PC-3 (cell line): ENCODE results near the gene AKAP9. TPM values are rescaled to one million over a fixed set of nuclear protein-coding genes. Genes with fewer than 3 reads are reported as not detected.
"Not testable (repeated sequence)": the region's sequence is repeated elsewhere in the genome, so short reads cannot be mapped to it uniquely, and the experiment has no call there.

Source experiments
- ATAC-seq: fragments of 200-7000 bp; cut with Tn5 transposase; 2 replicates; pipeline ENCODE4 v1.9.1; 2020; ENCODE audit warnings: mild to moderate bottlenecking, moderate library complexity
- BruUV-seq: library from RNA; stranded (reverse); fragments of 400-500 nt; replicated peaks from 2 replicates; lab custom pipeline; 2021; lab: Mats Ljungman, UMichigan
- CTCF ChIA-PET: fragments of 300-600 bp; sonication (Branson Sonifier 250); formaldehyde crosslinking; loops from one replicate; lab custom pipeline; 2022; ENCODE audit warnings: antibody characterized with exemption; lab: Charles Lee
- POLR2A ChIA-PET: fragments of 300-600 bp; sonication (Branson Sonifier 250); formaldehyde crosslinking; loops from one replicate; lab custom pipeline; 2022; ENCODE audit warnings: antibody characterized with exemption; ENCODE audit not compliant: unreplicated experiment; lab: Charles Lee
- DNase-seq: peaks from one replicate; pipeline ENCODE4 v3.0.0-alpha.2; 2015
- H2AFZ ChIP-seq: fragments of 300-600 bp; sonication (generic); 2 replicates; pipeline ENCODE4 v1.6.0; 2016; ENCODE audit warnings: antibody characterized with exemption, low read length
- H3F3A ChIP-seq: fragments of 300-600 bp; sonication (generic); one replicate; pipeline ENCODE4 v1.6.0; 2017; ENCODE audit warnings: antibody characterized with exemption, low read length, control low read depth, mild to moderate bottlenecking; ENCODE audit not compliant: unreplicated experiment
- H3K27ac ChIP-seq: fragments of 300-600 bp; sonication (generic); 2 replicates; pipeline ENCODE4 v1.5.1; 2016; ENCODE audit warnings: mild to moderate bottlenecking, low read length
- H3K27me3 ChIP-seq: fragments of 300-600 bp; sonication (generic); 2 replicates; pipeline ENCODE4 v1.6.1; 2016; ENCODE audit warnings: low read length, mixed read lengths
- H3K36me3 ChIP-seq: fragments of 300-600 bp; sonication (generic); 2 replicates; pipeline ENCODE4 v1.6.1; 2016; ENCODE audit warnings: low read depth, mixed run types, low read length, mixed read lengths
- H3K4me1 ChIP-seq: fragments of 300-600 bp; sonication (generic); 2 replicates; pipeline ENCODE4 v1.5.1; 2016; ENCODE audit warnings: low read length; ENCODE audit not compliant: insufficient read depth
- H3K4me2 ChIP-seq: fragments of 300-600 bp; sonication (generic); 2 replicates; pipeline ENCODE4 v1.6.0; 2016; ENCODE audit warnings: low read length
- H3K4me3 ChIP-seq: fragments of 300-600 bp; sonication (generic); 2 replicates; pipeline ENCODE4 v1.5.1; 2016; ENCODE audit warnings: mild to moderate bottlenecking, low read length, mixed read lengths
- H3K79me2 ChIP-seq: fragments of 300-600 bp; sonication (generic); 2 replicates; pipeline ENCODE4 v1.6.1; 2017; ENCODE audit warnings: low read length, mixed read lengths
- H3K9ac ChIP-seq: fragments of 300-600 bp; sonication (generic); 2 replicates; pipeline ENCODE4 v1.6.0; 2016; ENCODE audit warnings: mild to moderate bottlenecking, low read length
- H3K9me2 ChIP-seq: fragments of 300-600 bp; sonication (generic); replicated peaks from 2 replicates; pipeline ENCODE4 v1.6.1; 2016; ENCODE audit warnings: mixed run types, low read length, mixed read lengths
- H3K9me3 ChIP-seq: fragments of 300-600 bp; sonication (generic); 2 replicates; pipeline ENCODE4 v1.6.1; 2016; ENCODE audit warnings: low read length, mixed read lengths
- H4K20me1 ChIP-seq: fragments of 300-600 bp; sonication (generic); 2 replicates; pipeline ENCODE4 v1.6.1; 2016; ENCODE audit warnings: low read length, mixed read lengths
- CTCF ChIP-seq: fragments of 300-600 bp; sonication (generic); conservative IDR thresholded peaks from 2 replicates; pipeline ENCODE4 v1.5.1; 2017; ENCODE audit warnings: antibody characterized with exemption, low read depth, mild to moderate bottlenecking, low read length
- EZH2 ChIP-seq: fragments of 300-600 bp; sonication (generic); IDR thresholded peaks from one replicate; pipeline ENCODE4 v1.6.1; 2017; ENCODE audit warnings: antibody characterized with exemption, mild to moderate bottlenecking, low read length; ENCODE audit not compliant: unreplicated experiment
- EZH2phosphoT487 ChIP-seq: fragments of 300-600 bp; sonication (generic); IDR thresholded peaks from 2 replicates; pipeline ENCODE4 v1.6.1; 2018; ENCODE audit warnings: mild to moderate bottlenecking, antibody characterized with exemption, low read length, borderline replicate concordance
- intact Hi-C: fragments of 100-400 bp; cut with micrococcal nuclease; formaldehyde crosslinking; loops from 2 replicates; pipeline ENCODE4 v1.9.0; 2023
- total RNA-seq: library from RNA; depleted of rRNA; stranded (reverse); fragments of >200 nt; gene quantifications from 2 replicates; pipeline ENCODE4 v1.2.3, GENCODE V29; 2014

AKAP9 gene
- total RNA-seq, 1 experiment from 2014 or later: 24.9 TPM

- BruUV-seq: no TSS peak
- H3K27ac ChIP-seq: peak overlapping the region; percentile 19
- peak; percentile 86 for DNase-seq
- ATAC-seq: peak; percentile 87
- no peaks in the 10 kb centered on the region for H3K27me3 ChIP-seq
- CTCF ChIA-PET: no interaction called here
- H3K9ac ChIP-seq: no peak overlapping the region
- intact Hi-C loops: no loop called here
- no peaks in the 10 kb centered on the region for H3K79me2 ChIP-seq
- no peaks in the 10 kb centered on the region for H4K20me1 ChIP-seq
- H3K9me2 ChIP-seq: no peaks in the 10 kb centered on the region
- POLR2A ChIA-PET: interaction anchor here (0.6 kb wide), 1 partner anchor 1089 kb away, joined by 14 read pairs; no protein-coding TSS in a partner anchor
- no peaks in the 10 kb centered on the region for H3F3A ChIP-seq
- TF ChIP-seq EZH2 (no peak), EZH2phosphoT487 (no peak), CTCF (no peak)
- H3K9me3 ChIP-seq: no peaks in the 10 kb centered on the region
- peaks cover 23% of the 10 kb centered on the region for H3K4me1 ChIP-seq
- H3K36me3 ChIP-seq: no peaks in the 10 kb centered on the region
- peak overlapping the region; percentile 54 for H3K4me2 ChIP-seq
- H2AFZ ChIP-seq: 0 out of 2 replicates have a peak overlapping the region, but pooled peaks have one; percentile 35
- no peak overlapping the region for H3K4me3 ChIP-seq
Measured at GRCh38 chr7:91892821-91893340, 47.8 kb upstream of the AKAP9 start.

- H3K4me1 ChIP-seq: peaks cover 31% of the 10 kb centered on the region
- H3K9me2 ChIP-seq, H2AFZ ChIP-seq, H3F3A ChIP-seq, H3K79me2 ChIP-seq, H4K20me1 ChIP-seq, H3K9me3 ChIP-seq, CTCF ChIA-PET, H3K27ac ChIP-seq, DNase-seq, BruUV-seq, H3K9ac ChIP-seq, H3K36me3 ChIP-seq, intact Hi-C loops, H3K27me3 ChIP-seq, ATAC-seq, H3K4me3 ChIP-seq: not testable (repeated sequence)
- H3K4me2 ChIP-seq: peak overlapping the region; percentile 54
- POLR2A ChIA-PET: interaction anchor here (0.6 kb wide), 1 partner anchor 1088 kb away, joined by 14 read pairs; no protein-coding TSS in a partner anchor
Measured at GRCh38 chr7:91893699-91894098, 47.0 kb upstream of the AKAP9 start.

- no peaks in the 10 kb centered on the region for H4K20me1 ChIP-seq
- H3K27me3 ChIP-seq: no peaks in the 10 kb centered on the region
- H3K27ac ChIP-seq: no peak overlapping the region
- H3K4me2 ChIP-seq: no peak overlapping the region
- intact Hi-C loops: loop anchor here (5.0 kb wide), 1 partner anchor 47 kb away; the partner anchor contains the start of gene AKAP9
- H3K79me2 ChIP-seq: no peaks in the 10 kb centered on the region
- POLR2A ChIA-PET: no interaction called here
- no peaks in the 10 kb centered on the region for H3K9me3 ChIP-seq
- no peak overlapping the region for H2AFZ ChIP-seq
- no TSS peak for BruUV-seq
- no peak overlapping the region for H3K9ac ChIP-seq
- CTCF ChIA-PET: no interaction called here
- ATAC-seq (no peak), DNase-seq (no peak)
- no peaks in the 10 kb centered on the region for H3F3A ChIP-seq
- peaks cover 36% of the 10 kb centered on the region for H3K4me1 ChIP-seq
- H3K9me2 ChIP-seq: no peaks in the 10 kb centered on the region
- TF ChIP-seq EZH2phosphoT487: no peak
- TF ChIP-seq EZH2: no peak
- TF ChIP-seq CTCF: no peak
- no peak overlapping the region for H3K4me3 ChIP-seq
- H3K36me3 ChIP-seq: no peaks in the 10 kb centered on the region
Measured at GRCh38 chr7:91894781-91895480, 45.7 kb upstream of the AKAP9 start.
